Dermis microvascular lymphatic vessel endothelial cell (primary cell): ENCODE results near the gene EFHC1. TPM values are rescaled to one million over a fixed set of nuclear protein-coding genes. Genes with fewer than 3 reads are reported as not detected.

ENCODE experiments used
- DNase-seq, 2 donors: peaks; one replicate each; pipeline versions ENCODE4 v3.0.0 to v3.0.0-alpha.2; 2010; ENCODE audit warnings: low read depth in 2 of 2
- total RNA-seq: library from RNA; depleted of rRNA; stranded (reverse); fragments of >200 nt; gene quantifications from 2 replicates; pipeline ENCODE4 v1.2.1, GENCODE V29; 2014

The EFHC1 gene
- total RNA-seq, 1 donor from 2014 or later, result 7.2 TPM

- no peak for DNase-seq
Observed at GRCh38 chr6:52502306-52503029, 82.3 kb downstream of the EFHC1 start.

DNA sequence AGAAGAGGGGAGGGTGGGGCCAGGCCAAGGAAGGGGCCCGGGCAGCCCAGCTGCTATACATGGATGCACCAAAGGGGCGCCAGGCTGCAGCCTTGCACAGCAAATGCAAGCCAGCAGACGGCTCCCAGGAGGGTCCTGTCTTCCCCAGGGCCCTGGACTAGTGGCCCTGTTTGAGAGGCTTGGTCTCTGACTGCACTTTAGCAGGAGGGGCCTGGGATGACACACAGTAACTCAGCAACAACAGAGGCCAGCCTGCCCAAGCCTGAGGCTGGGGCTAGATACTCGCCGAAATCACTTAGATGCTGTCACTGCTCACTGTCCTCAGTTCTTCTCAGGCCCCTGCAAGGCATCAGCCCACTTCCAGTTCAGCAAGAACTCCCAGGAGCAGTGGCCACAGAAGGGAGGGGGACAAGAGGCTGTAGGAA is 83.2 kb downstream of the EFHC1 start:
- DNase-seq, result no peak

- peak in 1 of 2 donors; percentile 67 for DNase-seq
Observed at GRCh38 chr6:52503851-52504781, 84.0 kb downstream of the EFHC1 start.

- DNase-seq, result peak in 1 of 2 donors; percentile 59
Observed at GRCh38 chr6:52504782-52505136, 84.6 kb downstream of the EFHC1 start.

GRCh38 chr6:52505726-52506409 is 85.7 kb downstream of the EFHC1 start:
- DNase-seq, result no peak

DNA sequence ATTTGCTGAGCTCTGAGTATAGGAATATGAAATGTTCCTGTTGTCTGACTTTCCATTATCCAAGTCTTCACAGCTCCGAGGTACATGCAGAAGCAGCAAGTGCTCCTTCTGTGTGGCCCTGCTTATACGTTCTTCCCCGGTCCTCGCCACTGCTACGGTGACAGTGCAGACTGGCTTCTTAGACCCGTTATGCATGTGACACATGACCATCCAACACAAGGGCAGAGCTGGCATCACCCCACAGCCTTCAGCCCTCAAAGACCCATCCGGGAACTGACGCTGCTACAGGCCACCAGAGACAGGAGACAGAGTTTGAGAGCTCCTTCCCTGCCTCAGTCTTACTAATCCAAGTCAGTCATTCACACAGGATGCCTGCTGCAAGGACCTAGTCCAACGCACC is 86.3 kb downstream of the EFHC1 start:
- no peak for DNase-seq

- DNase-seq, result no peak
Observed at GRCh38 chr6:52507557-52508260, 87.6 kb downstream of the EFHC1 start.

DNA sequence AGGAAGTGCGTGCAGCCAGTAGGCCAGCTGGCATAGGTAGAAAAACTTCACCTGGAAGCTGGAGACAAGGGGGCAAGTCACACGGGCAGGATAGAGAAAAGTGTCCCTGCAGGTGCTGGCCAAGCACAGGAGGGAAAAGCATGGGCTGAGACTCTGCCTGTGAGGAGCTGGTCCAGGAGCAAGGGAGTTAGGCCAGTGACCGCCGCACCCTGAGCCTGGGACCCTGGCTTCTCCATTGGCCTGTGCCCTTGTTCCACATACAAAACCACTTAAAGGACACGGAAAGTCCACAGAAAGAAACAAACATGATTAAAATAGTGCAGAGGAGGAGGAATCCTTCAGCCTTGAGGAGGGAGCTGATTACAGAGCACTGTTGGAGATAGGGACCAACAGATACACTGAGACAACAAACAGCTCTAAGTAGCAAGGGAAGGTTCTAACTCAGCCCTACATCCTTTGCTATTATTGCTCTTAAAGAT is 88.2 kb downstream of the EFHC1 start:
- DNase-seq, result no peak

DNA sequence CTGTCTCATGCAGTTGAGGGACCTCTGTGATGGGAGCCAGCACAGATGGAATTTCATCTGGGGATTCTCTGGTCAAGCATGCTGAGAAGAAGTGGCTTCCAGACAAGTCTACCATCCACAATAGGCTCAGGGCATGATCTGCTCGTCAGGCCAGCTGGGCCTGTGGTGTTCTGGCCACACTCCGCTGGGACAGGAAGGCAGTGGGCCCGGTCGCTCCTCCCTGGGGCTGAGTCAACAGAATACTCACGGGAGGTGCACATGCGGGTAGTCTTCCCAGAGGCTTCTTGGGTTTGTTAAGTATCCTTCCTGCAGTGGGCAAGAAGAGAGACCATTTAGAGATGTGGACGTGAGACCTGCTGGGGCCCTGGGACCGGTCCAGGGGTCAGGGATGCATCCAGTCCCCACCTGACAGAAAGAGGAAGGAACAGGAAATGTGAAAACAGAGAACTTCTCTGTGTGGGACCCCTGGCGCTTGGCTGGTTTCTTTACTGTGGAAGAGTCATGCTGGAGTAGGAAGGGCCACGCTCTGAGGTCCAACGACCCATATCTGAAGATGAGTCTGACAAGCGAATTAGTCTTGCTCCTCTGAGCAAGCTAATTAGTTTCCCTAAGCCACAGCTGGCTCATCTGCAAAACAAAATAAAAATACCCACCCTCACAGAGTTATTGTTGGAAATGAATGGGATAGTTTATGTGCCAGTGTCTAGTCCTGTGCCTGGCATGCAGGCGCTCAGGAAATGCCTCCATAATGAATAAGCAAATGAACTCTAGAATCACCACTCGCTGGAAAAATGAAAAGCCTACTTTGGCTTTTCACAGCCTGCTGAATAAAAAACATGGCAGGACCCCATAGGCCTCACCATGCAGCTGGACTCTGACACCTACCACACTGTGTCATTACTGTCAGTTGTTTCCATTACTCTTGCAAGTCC is 89.4 kb downstream of the EFHC1 start:
- DNase-seq, result peak; percentile 34 to 79

- no peak for DNase-seq
Observed at GRCh38 chr6:52510213-52510562, 90.0 kb downstream of the EFHC1 start.

GRCh38 chr6:52511163-52511562 is 91.0 kb downstream of the EFHC1 start:
- DNase-seq, result no peak

GRCh38 chr6:52511572-52512151 is 91.5 kb downstream of the EFHC1 start:
- DNase-seq, result peak in 1 of 2 donors; percentile 66

GRCh38 chr6:52512199-52512598 is 92.1 kb downstream of the EFHC1 start:
- peak in 1 of 2 donors; percentile 93 for DNase-seq

GRCh38 chr6:52513464-52513863 is 93.3 kb downstream of the EFHC1 start:
- DNase-seq, result no peak

- no peak for DNase-seq
Observed at GRCh38 chr6:52513896-52514295, 93.8 kb downstream of the EFHC1 start.

- no peak for DNase-seq
Observed at GRCh38 chr6:52514514-52514913, 94.4 kb downstream of the EFHC1 start.

- DNase-seq, result no peak
Observed at GRCh38 chr6:52515219-52515960, 95.2 kb downstream of the EFHC1 start.

DNA sequence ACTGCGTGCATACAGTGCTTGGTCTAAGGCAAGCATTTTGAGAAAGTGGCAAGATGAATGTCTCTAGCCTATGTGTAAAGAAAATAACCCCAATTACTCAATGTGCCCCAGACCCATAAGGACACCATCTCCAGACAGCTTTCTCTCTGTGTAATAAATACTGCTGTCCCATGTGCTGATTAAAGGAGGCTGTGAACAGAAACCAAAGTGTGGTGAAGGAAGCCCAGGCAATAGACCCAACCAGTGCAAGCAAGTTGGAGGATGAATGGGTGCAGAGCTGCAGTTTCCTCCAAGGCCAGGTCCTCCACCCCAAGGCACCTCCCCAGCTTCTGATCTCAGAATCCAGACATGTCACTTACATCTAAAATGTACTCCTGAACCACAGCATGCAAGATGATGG is 96.1 kb downstream of the EFHC1 start:
- DNase-seq, result no peak

DNA sequence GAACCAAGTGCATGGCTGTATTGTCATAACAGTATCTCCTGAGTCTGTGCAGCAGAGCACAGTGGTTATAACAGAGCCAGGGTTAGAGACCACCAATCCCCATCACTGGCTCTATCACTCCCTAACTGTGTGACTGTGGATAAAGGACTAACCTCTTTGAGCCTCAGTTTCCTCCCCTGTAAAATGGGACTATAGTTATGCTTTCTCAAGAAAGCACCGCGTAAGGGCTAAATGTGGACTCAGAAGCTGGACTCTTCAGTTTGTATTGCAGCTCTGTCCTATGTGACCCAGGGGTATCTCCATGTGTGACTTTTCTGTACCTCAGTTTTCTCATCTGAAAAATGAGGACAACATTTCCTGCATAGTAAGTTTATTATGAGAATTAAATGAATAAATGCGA is 96.8 kb downstream of the EFHC1 start:
- no peak for DNase-seq
